H1 (cell line): ENCODE data around the gene MS4A7. TPM values are rescaled to one million over a fixed set of nuclear protein-coding genes. Genes with fewer than 3 reads are reported as not detected.

ENCODE experiments used
- CTCF ChIA-PET: fragments of 300-600 bp; sonication (Branson Sonifier 250); formaldehyde crosslinking; loops from one replicate; lab custom pipeline; 2021; ENCODE audit not compliant: partially characterized antibody; lab: Charles Lee
- POLR2A ChIA-PET: fragments of 300-600 bp; sonication (Branson Sonifier 250); formaldehyde crosslinking; loops from one replicate; lab custom pipeline; 2021; ENCODE audit warnings: inconsistent platforms; ENCODE audit not compliant: partially characterized antibody; lab: Charles Lee
- DNase-seq, 2 experiments: peaks; one replicate each; pipeline versions ENCODE4 v3.0.0 to v3.0.0-alpha.2; 2010 to 2022; ENCODE audit warnings: low spot score in 2 of 2, low read depth in 1 of 2, mixed read lengths in 1 of 2
- FAIRE-seq: peaks from 2 replicates; lab custom pipeline; 2011; peaks lifted over from hg19 to GRCh38; lab: Jason Lieb, UNC
- H2AFZ ChIP-seq: 2 replicates; pipeline ENCODE4 v1.8.1; 2012; ENCODE audit warnings: low read length, inconsistent platforms
- H2AK5ac ChIP-seq: 2 replicates; pipeline ENCODE4 v1.6.1; 2013; ENCODE audit warnings: low read depth, low read length
- H2BK120ac ChIP-seq: replicated peaks from 2 replicates; pipeline ENCODE3; 2013; ENCODE audit warnings: low read depth, low read length, inconsistent platforms
- H2BK12ac ChIP-seq: 2 replicates; pipeline ENCODE4 v1.6.1; 2013; ENCODE audit warnings: low read depth, low read length
- H2BK15ac ChIP-seq: 2 replicates; pipeline ENCODE4 v1.6.1; 2013; ENCODE audit warnings: low read length
- H2BK20ac ChIP-seq: 2 replicates; pipeline ENCODE4 v1.6.1; 2013; ENCODE audit warnings: low read length
- H2BK5ac ChIP-seq: 2 replicates; pipeline ENCODE4 v1.6.1; 2013; ENCODE audit warnings: low read depth, low read length
- H3K14ac ChIP-seq: 2 replicates; pipeline ENCODE4 v1.6.1; 2013; ENCODE audit warnings: inconsistent platforms; ENCODE audit not compliant: insufficient read length
- H3K18ac ChIP-seq: 2 replicates; pipeline ENCODE4 v1.6.1; 2013; ENCODE audit warnings: low read length; ENCODE audit errors: extremely low read depth
- H3K23ac ChIP-seq: 2 replicates; pipeline ENCODE4 v1.6.1; 2013; ENCODE audit warnings: inconsistent platforms; ENCODE audit not compliant: insufficient read length
- H3K23me2 ChIP-seq: 2 replicates; pipeline ENCODE4 v1.6.1; 2013; ENCODE audit warnings: low read depth, low read length
- H3K27ac ChIP-seq: 2 replicates; pipeline ENCODE4 v1.6.1; 2011; ENCODE audit warnings: low read depth, low read length, inconsistent platforms
- H3K27me3 ChIP-seq, 4 experiments: replicated peaks in 1 of 4; 1 replicate in 1 of 4; 2 replicates in 3 of 4; pipeline versions ENCODE4 v1.6.1 to v1.8.1; 2011 to 2013; ENCODE audit warnings: low read length in 3 of 4, mild to moderate bottlenecking in 3 of 4, inconsistent platforms in 2 of 4, mixed read lengths in 2 of 4, moderate library complexity in 1 of 4; ENCODE audit not compliant: control insufficient read depth in 3 of 4, insufficient read depth in 3 of 4; ENCODE audit errors: extremely low read depth in 1 of 4
- H3K36me3 ChIP-seq, 4 experiments: 2 replicates each; pipeline versions ENCODE4 v1.6.1 to v1.8.1; 2011 to 2013; ENCODE audit warnings: mild to moderate bottlenecking in 4 of 4, low read length in 3 of 4, moderate library complexity in 2 of 4, control low read depth in 1 of 4, inconsistent platforms in 1 of 4; ENCODE audit not compliant: insufficient read depth in 4 of 4, control insufficient read depth in 2 of 4
- H3K4ac ChIP-seq: replicated peaks from 2 replicates; pipeline ENCODE3; 2013; ENCODE audit warnings: low read length, low read depth, mixed read lengths, inconsistent platforms; ENCODE audit not compliant: insufficient read length
- H3K4me1 ChIP-seq, 4 experiments: replicated peaks in 1 of 4; 1 replicate in 1 of 4; 2 replicates in 3 of 4; pipeline versions ENCODE4 v1.6.1 to v1.8.1; 2011 to 2013; ENCODE audit warnings: low read length in 3 of 4, inconsistent platforms in 2 of 4, mixed read lengths in 1 of 4; ENCODE audit not compliant: insufficient read depth in 4 of 4, control insufficient read depth in 3 of 4
- H3K4me2 ChIP-seq, 2 experiments: 2 replicates each; pipeline versions ENCODE4 v1.6.1 to v1.8.1; 2011 to 2013; ENCODE audit warnings: low read depth in 2 of 2, low read length in 2 of 2, control low read depth in 1 of 2, inconsistent platforms in 1 of 2, mild to moderate bottlenecking in 1 of 2; ENCODE audit not compliant: insufficient read depth in 1 of 2
- H3K4me3 ChIP-seq, 4 experiments: fragments of 200-600, 300-600 bp in 1 of 4; sonication (generic), shearing (Covaris generic), sonication (Bioruptor Twin) in 1 of 4; 2 replicates each; pipeline versions ENCODE4 v1.5.1 to v1.8.1; 2011 to 2016; ENCODE audit warnings: low read length in 4 of 4, low read depth in 3 of 4, control low read depth in 2 of 4, inconsistent platforms in 2 of 4, mild to moderate bottlenecking in 2 of 4, mixed read lengths in 1 of 4, moderate library complexity in 1 of 4; ENCODE audit not compliant: insufficient read depth in 2 of 4; ENCODE audit errors: extremely low read depth in 1 of 4
- H3K56ac ChIP-seq: replicated peaks from 2 replicates; pipeline ENCODE3; 2013; ENCODE audit warnings: low read depth, mild to moderate bottlenecking, mixed read lengths, low read length, inconsistent platforms; ENCODE audit not compliant: insufficient read length
- H3K79me1 ChIP-seq: 2 replicates; pipeline ENCODE4 v1.6.1; 2013; ENCODE audit warnings: low read depth, low read length, control low read depth
- H3K79me2 ChIP-seq, 2 experiments: 2 replicates each; pipeline versions ENCODE4 v1.6.1 to v1.8.1; 2012 to 2013; ENCODE audit warnings: low read length in 2 of 2, mild to moderate bottlenecking in 2 of 2, inconsistent platforms in 1 of 2; ENCODE audit not compliant: insufficient read depth in 2 of 2, control insufficient read depth in 1 of 2
- H3K9ac ChIP-seq, 4 experiments: replicated peaks in 1 of 4; 1 replicate in 1 of 4; 2 replicates in 3 of 4; pipeline versions ENCODE4 v1.6.1 to v1.8.1; 2011 to 2013; ENCODE audit warnings: low read depth in 3 of 4, low read length in 3 of 4, control low read depth in 2 of 4, mild to moderate bottlenecking in 2 of 4, moderate library complexity in 2 of 4, inconsistent platforms in 1 of 4; ENCODE audit errors: extremely low read depth in 1 of 4
- H3K9me3 ChIP-seq, 2 experiments: 2 replicates each; pipeline versions ENCODE4 v1.6.1 to v1.8.1; 2012 to 2013; ENCODE audit warnings: mild to moderate bottlenecking in 2 of 2, moderate library complexity in 2 of 2, control low read depth in 1 of 2, inconsistent platforms in 1 of 2, low read depth in 1 of 2, low read length in 1 of 2, mixed read lengths in 1 of 2; ENCODE audit not compliant: insufficient read depth in 2 of 2
- H4K20me1 ChIP-seq, 2 experiments: replicated peaks in 1 of 2; 2 replicates each; pipeline versions ENCODE3 to v1.8.1; 2011 to 2013; ENCODE audit warnings: inconsistent platforms in 2 of 2, low read length in 2 of 2, mild to moderate bottlenecking in 1 of 2; ENCODE audit not compliant: insufficient read depth in 2 of 2, control insufficient read depth in 1 of 2
- H4K5ac ChIP-seq: 2 replicates; pipeline ENCODE4 v1.6.1; 2013; ENCODE audit warnings: low read length, low read depth, mixed read lengths, inconsistent platforms; ENCODE audit not compliant: insufficient read length
- H4K8ac ChIP-seq: 2 replicates; pipeline ENCODE4 v1.8.0; 2013; ENCODE audit warnings: mild to moderate bottlenecking, moderate library complexity, low read length, inconsistent platforms; ENCODE audit not compliant: insufficient read depth; ENCODE audit errors: extremely low read depth
- H4K91ac ChIP-seq: replicated peaks from 2 replicates; pipeline ENCODE3; 2013; ENCODE audit warnings: low read length, mixed read lengths, inconsistent platforms; ENCODE audit not compliant: insufficient read length
- ATF2 ChIP-seq: IDR thresholded peaks from 2 replicates; pipeline ENCODE4 v1.6.1; 2012; ENCODE audit warnings: low read length, inconsistent platforms
- CTCF ChIP-seq, 3 experiments: IDR thresholded peaks; 1 replicate in 2 of 3; 2 replicates in 1 of 3; pipeline versions ENCODE4 v1.5.1 to v1.6.1; 2011; ENCODE audit warnings: low read length in 3 of 3, mild to moderate bottlenecking in 3 of 3, inconsistent platforms in 2 of 3, low read depth in 1 of 3, moderate library complexity in 1 of 3; ENCODE audit not compliant: insufficient read depth in 1 of 3; ENCODE audit errors: control extremely low read depth in 1 of 3
- HDAC6 ChIP-seq: IDR thresholded peaks from one replicate; pipeline ENCODE4 v1.7.1; 2012; ENCODE audit warnings: low read depth, mild to moderate bottlenecking, inconsistent platforms, low read length, moderate library complexity
- KDM1A ChIP-seq: fragments of 200-600, 300-600 bp; sonication (generic); IDR thresholded peaks from 2 replicates; pipeline ENCODE4 v1.7.1; 2016; ENCODE audit warnings: mild to moderate bottlenecking, low read length, borderline replicate concordance
- RAD21 ChIP-seq, 2 experiments: IDR thresholded peaks in 1 of 2; conservative IDR thresholded peaks in 1 of 2; 2 replicates each; pipeline ENCODE4 v1.6.1; 2011; ENCODE audit warnings: low read depth in 2 of 2, low read length in 2 of 2, improper control_type of control experiment in 1 of 2, inconsistent platforms in 1 of 2, mild to moderate bottlenecking in 1 of 2, moderate library complexity in 1 of 2
- RXRA ChIP-seq: IDR thresholded peaks from 2 replicates; pipeline ENCODE4 v1.6.1; 2011; ENCODE audit warnings: low read depth, mild to moderate bottlenecking, low read length, moderate library complexity; ENCODE audit not compliant: insufficient read depth
- SIRT6 ChIP-seq: IDR thresholded peaks from one replicate; pipeline ENCODE4 v1.7.1; 2012; ENCODE audit warnings: low read length, inconsistent platforms
- TAF7 ChIP-seq: optimal IDR thresholded peaks from 2 replicates; pipeline ENCODE3; 2011; ENCODE audit warnings: low read depth, mild to moderate bottlenecking, inconsistent platforms, low read length, moderate library complexity, borderline replicate concordance
- polyA plus RNA-seq, 7 experiments: library from polyadenylated mRNA; depleted of rRNA in 3 of 7; stranded (reverse) in 5 of 7; unstranded in 2 of 7; fragments of >200 nt in 5 of 7; fragments of 200-250 nt in 2 of 7; gene quantifications; 1 replicate in 5 of 7; 2 replicates in 1 of 7; 4 replicates in 1 of 7; pipeline versions ENCODE4 v1.2.1 to v1.2.3, GENCODE V29; 2011 to 2013; ENCODE audit warnings: missing spikeins in 2 of 7, mixed read lengths in 2 of 7
- total RNA-seq: library from RNA; stranded (reverse); fragmentation: NEBNext Ultra II Directional; extraction: Animal tissue kit (Norgen Biotek cat#: 25700); gene quantifications from 2 replicates; pipeline ENCODE4 v1.2.1, GENCODE V29; 2021

MS4A7 gene
- total and polyA plus RNA-seq, 2 of the 8 experiments (the other 6 are each of a cell fraction or from before 2014, with no cell fraction given): not detected

- no peaks in the 10 kb centered on the region for H3K36me3 ChIP-seq
- TF ChIP-seq KDM1A (no peak), TAF7 (no peak), CTCF (IDR thresholded peaks at IDR 0.05; ENCODE audit: control extremely low read depth in 1 of 3, insufficient read depth in 1 of 3, low read depth in 1 of 3, low read length in 3 of 3) (peak; percentile 48 to 83 (median 66)), RAD21 (IDR thresholded peaks at IDR 0.05 in 1 of 2, conservative IDR thresholded peaks at IDR 0.05 in 1 of 2; ENCODE audit: low read depth in 2 of 2, low read length in 2 of 2) (peak; percentile 79 to 83), SIRT6 (no peak), RXRA (no peak), HDAC6 (no peak), ATF2 (no peak)
- TF ChIP-seq, all 59 proteins: peak for 2
- Histone ChIP-seq H2AFZ (no peak overlapping the region), H3K27me3 (no peaks in the 10 kb centered on the region), H2BK20ac (no peak overlapping the region), H3K23me2 (no peaks in the 10 kb centered on the region), H3K79me2 (no peaks in the 10 kb centered on the region), H3K4ac (no peak overlapping the region), H3K4me3 (no peak overlapping the region), H3K18ac (no peak overlapping the region), H3K9me3 (no peaks in the 10 kb centered on the region), H3K23ac (no peak overlapping the region), H3K14ac (no peak overlapping the region), H3K56ac (no peak overlapping the region), H2BK15ac (no peak overlapping the region), H2BK120ac (no peak overlapping the region), H4K8ac (no peak overlapping the region), H4K20me1 (no peaks in the 10 kb centered on the region), H3K4me1 (peaks cover 0 to 4% (median 0%) of the 10 kb centered on the region in 4 experiments; a peak in 1 of 7 replicates), H3K79me1 (no peaks in the 10 kb centered on the region), H3K27ac (no peak overlapping the region), H4K5ac (no peak overlapping the region), H2BK5ac (no peak overlapping the region), H2AK5ac (no peak overlapping the region), H2BK12ac (no peak overlapping the region), H4K91ac (no peak overlapping the region), H3K9ac (no peak overlapping the region), H3K4me2 (no peak overlapping the region)
- DNase-seq: peak; percentile 17 to 64
- CTCF ChIA-PET: interaction anchor here (0.7 to 8.4 kb wide), 34 partner anchors 11 to 554 kb away, joined by 3 to 115 read pairs (median 4); no protein-coding TSS in a partner anchor
- POLR2A ChIA-PET: no interaction called here
- FAIRE-seq: no peak
Observed at GRCh38 chr11:60345489-60345888, 32.8 kb upstream of the MS4A7 start.
